EH (cell line): ENCODE measurements around the gene HIVEP3.

Experiments
- DNase-seq: peaks from one replicate; pipeline ENCODE4 v3.0.0-alpha.2; 2015; ENCODE audit warnings: low read depth

The HIVEP3 gene

GRCh38 chr1:41874151-41874719, 44.5 kb downstream of the HIVEP3 start:
- no peak for DNase-seq

GRCh38 chr1:41872074-41872473, 46.6 kb downstream of the HIVEP3 start:
- no peak for DNase-seq

- DNase-seq, result peak; percentile 77
Measured at GRCh38 chr1:41870076-41870562, 48.6 kb downstream of the HIVEP3 start.

GRCh38 chr1:41868241-41868998, 50.3 kb downstream of the HIVEP3 start:
- DNase-seq, result no peak

- DNase-seq, result no peak
Measured at GRCh38 chr1:41866285-41866684, 52.4 kb downstream of the HIVEP3 start.

- DNase-seq, result peak; percentile 48
Measured at GRCh38 chr1:41864471-41865040, 54.2 kb downstream of the HIVEP3 start.

GRCh38 chr1:41863718-41864117, 55.0 kb downstream of the HIVEP3 start:
- DNase-seq, result no peak

GRCh38 chr1:41862384-41863221, 56.1 kb downstream of the HIVEP3 start:
- peak; percentile 95 for DNase-seq

GRCh38 chr1:41861535-41862383, 57.0 kb downstream of the HIVEP3 start:
- peak; percentile 51 for DNase-seq

- DNase-seq, result no peak
Measured at GRCh38 chr1:41860771-41861170, 58.0 kb downstream of the HIVEP3 start.

- DNase-seq, result no peak
Measured at GRCh38 chr1:41860214-41860613, 58.5 kb downstream of the HIVEP3 start.

- no peak for DNase-seq
Measured at GRCh38 chr1:41859686-41860085, 59.0 kb downstream of the HIVEP3 start.

GRCh38 chr1:41856944-41857285, 61.8 kb downstream of the HIVEP3 start:
- DNase-seq, result peak; percentile 30

- no peak for DNase-seq
Measured at GRCh38 chr1:41856151-41856943, 62.4 kb downstream of the HIVEP3 start.

GRCh38 chr1:41855713-41856112, 63.0 kb downstream of the HIVEP3 start:
- DNase-seq, result no peak

GRCh38 chr1:41853907-41854306, 64.8 kb downstream of the HIVEP3 start:
- DNase-seq, result no peak

- DNase-seq, result no peak
Measured at GRCh38 chr1:41852091-41852490, 66.6 kb downstream of the HIVEP3 start.

GRCh38 chr1:41851589-41851988, 67.1 kb downstream of the HIVEP3 start:
- DNase-seq, result peak; percentile 95

- DNase-seq, result no peak
Measured at GRCh38 chr1:41850029-41850428, 68.7 kb downstream of the HIVEP3 start.

GRCh38 chr1:41849211-41849759, 69.4 kb downstream of the HIVEP3 start:
- DNase-seq, result no peak
